GM12873 (cell line): ENCODE results near the gene WNT7A.

Experiments used
- CTCF ChIP-seq: IDR thresholded peaks from 2 replicates; pipeline ENCODE4 v1.5.1; 2012; ENCODE audit warnings: low read depth, mild to moderate bottlenecking, moderate library complexity, low read length, control low read depth; ENCODE audit not compliant: insufficient read depth; ENCODE audit errors: missing control alignments

WNT7A gene

GRCh38 chr3:13781417-13781816, 98.5 kb downstream of the WNT7A start:
- TF ChIP-seq CTCF: no peak

GRCh38 chr3:13780432-13781176, 99.3 kb downstream of the WNT7A start:
- TF ChIP-seq CTCF: no peak

- TF ChIP-seq CTCF: peak; percentile 26
Observed at GRCh38 chr3:13776253-13777050, 103.4 kb downstream of the WNT7A start.

GRCh38 chr3:13772885-13773745, 106.8 kb downstream of the WNT7A start:
- TF ChIP-seq CTCF: no peak

- no peak for TF ChIP-seq CTCF
Observed at GRCh38 chr3:13772321-13772745, 107.5 kb downstream of the WNT7A start.

- TF ChIP-seq CTCF: no peak
Observed at GRCh38 chr3:13771496-13771895, 108.4 kb downstream of the WNT7A start.
